Ishikawa (cell line): Measurements from ENCODE around the gene CCDC187.

Experiments used
- CEBPB ChIP-seq: IDR thresholded peaks from 2 replicates; pipeline ENCODE4 v1.6.1; 2012
- CREB1 ChIP-seq: IDR thresholded peaks from 2 replicates; pipeline ENCODE4 v1.6.1; 2012; ENCODE audit warnings: low read depth
- EGR1 ChIP-seq: IDR thresholded peaks from 2 replicates; pipeline ENCODE4 v1.6.1; 2012
- EP300 ChIP-seq: IDR thresholded peaks from 2 replicates; pipeline ENCODE4 v1.6.1; 2012; ENCODE audit warnings: borderline replicate concordance
- FOXM1 ChIP-seq: IDR thresholded peaks from 2 replicates; pipeline ENCODE4 v1.6.1; 2012; ENCODE audit warnings: low read depth, borderline replicate concordance
- NFIC ChIP-seq: IDR thresholded peaks from 2 replicates; pipeline ENCODE4 v1.6.1; 2012
- RAD21 ChIP-seq: IDR thresholded peaks from 2 replicates; pipeline ENCODE4 v1.6.1; 2012; ENCODE audit warnings: low read depth
- TAF1 ChIP-seq: IDR thresholded peaks from 2 replicates; pipeline ENCODE4 v1.6.1; 2012; ENCODE audit warnings: low read depth, mild to moderate bottlenecking
- USF1 ChIP-seq: IDR thresholded peaks from 2 replicates; pipeline ENCODE4 v1.6.1; 2012
- YY1 ChIP-seq: IDR thresholded peaks from 2 replicates; pipeline ENCODE4 v1.6.1; 2012; ENCODE audit warnings: low read depth

GRCh38 chr9:136326761-136327303 is 22.9 kb upstream of the CCDC187 start:
- TF ChIP-seq EP300 = no peak
- no peak for TF ChIP-seq FOXM1
- no peak for TF ChIP-seq CEBPB
- no peak for TF ChIP-seq TAF1
- TF ChIP-seq RAD21 = no peak
- TF ChIP-seq CREB1 = no peak
- no peak for TF ChIP-seq YY1
- no peak for TF ChIP-seq NFIC
- no peak for TF ChIP-seq EGR1
- no peak for TF ChIP-seq USF1
